H7 (cell line): ENCODE measurements around the gene CHD5. TPM values are rescaled to one million over a fixed set of nuclear protein-coding genes. Genes with fewer than 3 reads are reported as not detected.

ENCODE experiments used
- DNase-seq: peaks from one replicate; pipeline ENCODE4 v3.0.0; 2012
- H3K27me3 ChIP-seq: 2 replicates; pipeline ENCODE4 v1.6.0; 2011; ENCODE audit warnings: mild to moderate bottlenecking, low read length; ENCODE audit not compliant: control insufficient read depth, insufficient read depth
- H3K36me3 ChIP-seq: replicated peaks from 2 replicates; pipeline ENCODE4 v1.5.1; 2011; ENCODE audit warnings: low read length; ENCODE audit not compliant: control insufficient read depth, insufficient read depth
- H3K4me3 ChIP-seq: 2 replicates; pipeline ENCODE4 v1.5.1; 2011; ENCODE audit warnings: low read depth, mild to moderate bottlenecking, control low read depth, low read length, moderate library complexity; ENCODE audit not compliant: insufficient read depth
- total RNA-seq: library from RNA; depleted of rRNA; stranded (reverse); fragments of >200 nt; shearing (Covaris generic); gene quantifications from 2 replicates; pipeline ENCODE4 v1.2.3, GENCODE V29; 2014; rRNA removed

The CHD5 gene
- total RNA-seq, 1 experiment from 2014 or later, result 0.83 TPM

DNA sequence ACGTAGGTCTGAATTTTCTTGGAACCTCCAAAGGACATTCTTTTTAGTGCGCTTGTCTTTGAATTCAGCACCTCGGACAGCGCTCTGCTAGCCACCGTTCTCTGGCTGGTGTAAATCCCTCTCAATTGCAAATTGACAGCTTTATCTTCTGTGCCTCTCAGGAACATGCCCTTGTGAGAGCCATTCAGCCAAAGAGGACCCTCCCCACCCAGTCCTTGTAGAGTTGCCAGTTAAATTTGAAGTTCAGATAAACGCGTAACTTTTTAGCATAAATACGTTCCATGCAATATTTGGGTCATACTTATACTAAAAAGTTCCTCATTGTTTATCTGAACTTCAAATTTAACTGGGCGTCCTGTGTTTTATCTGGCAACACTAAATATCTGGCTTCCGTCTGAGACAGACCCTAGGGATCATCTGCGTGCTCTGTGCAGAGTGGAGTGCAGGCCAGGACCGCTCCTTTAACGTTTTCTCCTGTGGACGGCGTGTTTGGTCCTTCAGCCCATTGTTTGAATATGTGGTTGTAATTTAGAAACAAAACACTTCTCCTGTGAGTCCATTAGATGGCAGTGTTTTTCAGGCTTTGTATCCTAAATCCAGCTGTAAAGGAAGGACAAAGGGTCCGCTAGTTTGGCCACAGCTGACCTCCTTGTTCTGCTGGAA is 127.4 kb downstream of the CHD5 start:
- Histone ChIP-seq H3K27me3 (no peaks in the 10 kb centered on the region; the same call in 1 of the 2 replicates), H3K36me3 (no peaks in the 10 kb centered on the region), H3K4me3 (no peak overlapping the region)
- peak; percentile 91 for DNase-seq

Other genes starting within 250 kb of the CHD5 start
- gene NPHP4, start 187.9 kb downstream of the CHD5 start, total RNA-seq, result 22.1 and 22.2 TPM in 2 replicates
- 6.6 and 8.4 TPM in 2 replicates for gene KCNAB2, start 134.4 kb downstream of the CHD5 start, total RNA-seq
- 237 and 308 TPM in 2 replicates for gene RPL22, start 19.3 kb upstream of the CHD5 start, total RNA-seq
- 6.8 and 25.3 TPM in 2 replicates for gene RNF207, start 25.8 kb upstream of the CHD5 start, total RNA-seq
- gene ICMT, start 55.6 kb upstream of the CHD5 start, total RNA-seq, result 195 and 196 TPM in 2 replicates
- 28.2 and 38.8 TPM in 2 replicates for gene HES3, start 63.9 kb upstream of the CHD5 start, total RNA-seq
- 15.6 and 25.2 TPM in 2 replicates for gene GPR153, start 80.8 kb upstream of the CHD5 start, total RNA-seq
- 68.9 and 76.3 TPM in 2 replicates for gene ACOT7, start 213.4 kb upstream of the CHD5 start, total RNA-seq
- 0.04 and 0.62 TPM in 2 replicates for gene HES2, start 239.6 kb upstream of the CHD5 start, total RNA-seq
- gene ESPN, start 244.5 kb upstream of the CHD5 start, total RNA-seq, result 8.7 and 9.3 TPM in 2 replicates